GM23338 (cell line): ENCODE data around the gene NIPAL1.

Experiments
- CTCF ChIP-seq, 2 experiments: fragments of 200-600 bp in 1 of 2; sonication (generic) in 1 of 2; conservative IDR thresholded peaks; 2 replicates each; pipeline versions ENCODE4 v1.5.1 to v1.6.1; 2016 to 2017; ENCODE audit warnings: antibody characterized with exemption in 2 of 2, low read depth in 2 of 2, mild to moderate bottlenecking in 2 of 2, moderate library complexity in 1 of 2
- EZH2 ChIP-seq: fragments of 200-600 bp; sonication (generic); IDR thresholded peaks from one replicate; pipeline ENCODE4 v1.8.0; 2017; ENCODE audit warnings: antibody characterized with exemption, mild to moderate bottlenecking, low read depth; ENCODE audit not compliant: unreplicated experiment
- EZH2phosphoT487 ChIP-seq: fragments of 200-600 bp; sonication (generic); IDR thresholded peaks from one replicate; pipeline ENCODE4 v1.8.1; 2018; ENCODE audit warnings: antibody characterized with exemption; ENCODE audit not compliant: unreplicated experiment
- JUNB ChIP-seq: IDR thresholded peaks from one replicate; pipeline ENCODE4 v1.6.1; 2016; ENCODE audit warnings: antibody characterized with exemption; ENCODE audit not compliant: unreplicated experiment
- POLR2AphosphoS5 ChIP-seq: IDR thresholded peaks from 2 replicates; pipeline ENCODE4 v1.6.1; 2016; ENCODE audit warnings: antibody characterized with exemption, low read depth
- REST ChIP-seq: IDR thresholded peaks from one replicate; pipeline ENCODE4 v1.6.1; 2018; ENCODE audit warnings: antibody characterized with exemption; ENCODE audit not compliant: unreplicated experiment
- STAT1 ChIP-seq: IDR thresholded peaks from one replicate; pipeline ENCODE4 v1.6.1; 2016; ENCODE audit warnings: antibody characterized with exemption; ENCODE audit not compliant: unreplicated experiment

- no peak for TF ChIP-seq CTCF (conservative IDR thresholded peaks at IDR 0.05; ENCODE audit: low read depth in 2 of 2)
- TF ChIP-seq POLR2AphosphoS5 = no peak
- TF ChIP-seq STAT1 = no peak
- no peak for TF ChIP-seq EZH2
- no peak for TF ChIP-seq REST
- no peak for TF ChIP-seq EZH2phosphoT487
- TF ChIP-seq JUNB = no peak
Observed at GRCh38 chr4:48028696-48029095, 12.1 kb downstream of the NIPAL1 start.
